H1 (cell line): ENCODE results near the gene KIAA1671. TPM values are rescaled to one million over a fixed set of nuclear protein-coding genes. Genes with fewer than 3 reads are reported as not detected.

Source experiments
- CTCF ChIA-PET: fragments of 300-600 bp; sonication (Branson Sonifier 250); formaldehyde crosslinking; loops from one replicate; lab custom pipeline; 2021; ENCODE audit not compliant: partially characterized antibody; lab: Charles Lee
- POLR2A ChIA-PET: fragments of 300-600 bp; sonication (Branson Sonifier 250); formaldehyde crosslinking; loops from one replicate; lab custom pipeline; 2021; ENCODE audit warnings: inconsistent platforms; ENCODE audit not compliant: partially characterized antibody; lab: Charles Lee
- DNase-seq, 2 experiments: peaks; one replicate each; pipeline versions ENCODE4 v3.0.0 to v3.0.0-alpha.2; 2010 to 2022; ENCODE audit warnings: low spot score in 2 of 2, low read depth in 1 of 2, mixed read lengths in 1 of 2
- FAIRE-seq: peaks from 2 replicates; lab custom pipeline; 2011; peaks lifted over from hg19 to GRCh38; lab: Jason Lieb, UNC
- H2AFZ ChIP-seq: 2 replicates; pipeline ENCODE4 v1.8.1; 2012; ENCODE audit warnings: low read length, inconsistent platforms
- H2AK5ac ChIP-seq: 2 replicates; pipeline ENCODE4 v1.6.1; 2013; ENCODE audit warnings: low read depth, low read length
- H2BK120ac ChIP-seq: replicated peaks from 2 replicates; pipeline ENCODE3; 2013; ENCODE audit warnings: low read depth, low read length, inconsistent platforms
- H2BK12ac ChIP-seq: 2 replicates; pipeline ENCODE4 v1.6.1; 2013; ENCODE audit warnings: low read depth, low read length
- H2BK15ac ChIP-seq: 2 replicates; pipeline ENCODE4 v1.6.1; 2013; ENCODE audit warnings: low read length
- H2BK20ac ChIP-seq: 2 replicates; pipeline ENCODE4 v1.6.1; 2013; ENCODE audit warnings: low read length
- H2BK5ac ChIP-seq: 2 replicates; pipeline ENCODE4 v1.6.1; 2013; ENCODE audit warnings: low read depth, low read length
- H3K14ac ChIP-seq: 2 replicates; pipeline ENCODE4 v1.6.1; 2013; ENCODE audit warnings: inconsistent platforms; ENCODE audit not compliant: insufficient read length
- H3K18ac ChIP-seq: 2 replicates; pipeline ENCODE4 v1.6.1; 2013; ENCODE audit warnings: low read length; ENCODE audit errors: extremely low read depth
- H3K23ac ChIP-seq: 2 replicates; pipeline ENCODE4 v1.6.1; 2013; ENCODE audit warnings: inconsistent platforms; ENCODE audit not compliant: insufficient read length
- H3K23me2 ChIP-seq: 2 replicates; pipeline ENCODE4 v1.6.1; 2013; ENCODE audit warnings: low read depth, low read length
- H3K27ac ChIP-seq: 2 replicates; pipeline ENCODE4 v1.6.1; 2011; ENCODE audit warnings: low read depth, low read length, inconsistent platforms
- H3K27me3 ChIP-seq, 4 experiments: replicated peaks in 1 of 4; 1 replicate in 1 of 4; 2 replicates in 3 of 4; pipeline versions ENCODE4 v1.6.1 to v1.8.1; 2011 to 2013; ENCODE audit warnings: low read length in 3 of 4, mild to moderate bottlenecking in 3 of 4, inconsistent platforms in 2 of 4, mixed read lengths in 2 of 4, moderate library complexity in 1 of 4; ENCODE audit not compliant: control insufficient read depth in 3 of 4, insufficient read depth in 3 of 4; ENCODE audit errors: extremely low read depth in 1 of 4
- H3K36me3 ChIP-seq, 4 experiments: 2 replicates each; pipeline versions ENCODE4 v1.6.1 to v1.8.1; 2011 to 2013; ENCODE audit warnings: mild to moderate bottlenecking in 4 of 4, low read length in 3 of 4, moderate library complexity in 2 of 4, control low read depth in 1 of 4, inconsistent platforms in 1 of 4; ENCODE audit not compliant: insufficient read depth in 4 of 4, control insufficient read depth in 2 of 4
- H3K4ac ChIP-seq: replicated peaks from 2 replicates; pipeline ENCODE3; 2013; ENCODE audit warnings: low read length, low read depth, mixed read lengths, inconsistent platforms; ENCODE audit not compliant: insufficient read length
- H3K4me1 ChIP-seq, 4 experiments: replicated peaks in 1 of 4; 1 replicate in 1 of 4; 2 replicates in 3 of 4; pipeline versions ENCODE4 v1.6.1 to v1.8.1; 2011 to 2013; ENCODE audit warnings: low read length in 3 of 4, inconsistent platforms in 2 of 4, mixed read lengths in 1 of 4; ENCODE audit not compliant: insufficient read depth in 4 of 4, control insufficient read depth in 3 of 4
- H3K4me2 ChIP-seq, 2 experiments: 2 replicates each; pipeline versions ENCODE4 v1.6.1 to v1.8.1; 2011 to 2013; ENCODE audit warnings: low read depth in 2 of 2, low read length in 2 of 2, control low read depth in 1 of 2, inconsistent platforms in 1 of 2, mild to moderate bottlenecking in 1 of 2; ENCODE audit not compliant: insufficient read depth in 1 of 2
- H3K4me3 ChIP-seq, 4 experiments: fragments of 200-600, 300-600 bp in 1 of 4; sonication (generic), shearing (Covaris generic), sonication (Bioruptor Twin) in 1 of 4; 2 replicates each; pipeline versions ENCODE4 v1.5.1 to v1.8.1; 2011 to 2016; ENCODE audit warnings: low read length in 4 of 4, low read depth in 3 of 4, control low read depth in 2 of 4, inconsistent platforms in 2 of 4, mild to moderate bottlenecking in 2 of 4, mixed read lengths in 1 of 4, moderate library complexity in 1 of 4; ENCODE audit not compliant: insufficient read depth in 2 of 4; ENCODE audit errors: extremely low read depth in 1 of 4
- H3K56ac ChIP-seq: replicated peaks from 2 replicates; pipeline ENCODE3; 2013; ENCODE audit warnings: low read depth, mild to moderate bottlenecking, mixed read lengths, low read length, inconsistent platforms; ENCODE audit not compliant: insufficient read length
- H3K79me1 ChIP-seq: 2 replicates; pipeline ENCODE4 v1.6.1; 2013; ENCODE audit warnings: low read depth, low read length, control low read depth
- H3K79me2 ChIP-seq, 2 experiments: 2 replicates each; pipeline versions ENCODE4 v1.6.1 to v1.8.1; 2012 to 2013; ENCODE audit warnings: low read length in 2 of 2, mild to moderate bottlenecking in 2 of 2, inconsistent platforms in 1 of 2; ENCODE audit not compliant: insufficient read depth in 2 of 2, control insufficient read depth in 1 of 2
- H3K9ac ChIP-seq, 4 experiments: replicated peaks in 1 of 4; 1 replicate in 1 of 4; 2 replicates in 3 of 4; pipeline versions ENCODE4 v1.6.1 to v1.8.1; 2011 to 2013; ENCODE audit warnings: low read depth in 3 of 4, low read length in 3 of 4, control low read depth in 2 of 4, mild to moderate bottlenecking in 2 of 4, moderate library complexity in 2 of 4, inconsistent platforms in 1 of 4; ENCODE audit errors: extremely low read depth in 1 of 4
- H3K9me3 ChIP-seq, 2 experiments: 2 replicates each; pipeline versions ENCODE4 v1.6.1 to v1.8.1; 2012 to 2013; ENCODE audit warnings: mild to moderate bottlenecking in 2 of 2, moderate library complexity in 2 of 2, control low read depth in 1 of 2, inconsistent platforms in 1 of 2, low read depth in 1 of 2, low read length in 1 of 2, mixed read lengths in 1 of 2; ENCODE audit not compliant: insufficient read depth in 2 of 2
- H4K20me1 ChIP-seq, 2 experiments: replicated peaks in 1 of 2; 2 replicates each; pipeline versions ENCODE3 to v1.8.1; 2011 to 2013; ENCODE audit warnings: inconsistent platforms in 2 of 2, low read length in 2 of 2, mild to moderate bottlenecking in 1 of 2; ENCODE audit not compliant: insufficient read depth in 2 of 2, control insufficient read depth in 1 of 2
- H4K5ac ChIP-seq: 2 replicates; pipeline ENCODE4 v1.6.1; 2013; ENCODE audit warnings: low read length, low read depth, mixed read lengths, inconsistent platforms; ENCODE audit not compliant: insufficient read length
- H4K8ac ChIP-seq: 2 replicates; pipeline ENCODE4 v1.8.0; 2013; ENCODE audit warnings: mild to moderate bottlenecking, moderate library complexity, low read length, inconsistent platforms; ENCODE audit not compliant: insufficient read depth; ENCODE audit errors: extremely low read depth
- H4K91ac ChIP-seq: replicated peaks from 2 replicates; pipeline ENCODE3; 2013; ENCODE audit warnings: low read length, mixed read lengths, inconsistent platforms; ENCODE audit not compliant: insufficient read length
- WGBS, 2 experiments: shearing (Covaris generic) in 1 of 2; methylation state at CpG; one replicate each; pipeline versions ENCODE4 v1.1.6 to v1.1.7; 2013 to 2015; ENCODE audit warnings: low lambda C conversion rate in 2 of 2, mixed read lengths in 2 of 2, inconsistent platforms in 1 of 2, low coverage in 1 of 2, missing lambda C conversion rate in 1 of 2; ENCODE audit not compliant: insufficient replicate concordance in 2 of 2, insufficient coverage in 1 of 2, insufficient read length in 1 of 2; ENCODE audit errors: extremely low coverage in 1 of 2, missing lambda C conversion rate in 1 of 2; 5-methylcytosine and 5-hydroxymethylcytosine counted together
- polyA plus RNA-seq, 7 experiments: library from polyadenylated mRNA; depleted of rRNA in 3 of 7; stranded (reverse) in 5 of 7; unstranded in 2 of 7; fragments of >200 nt in 5 of 7; fragments of 200-250 nt in 2 of 7; gene quantifications; 1 replicate in 5 of 7; 2 replicates in 1 of 7; 4 replicates in 1 of 7; pipeline versions ENCODE4 v1.2.1 to v1.2.3, GENCODE V29; 2011 to 2013; ENCODE audit warnings: missing spikeins in 2 of 7, mixed read lengths in 2 of 7
- total RNA-seq: library from RNA; stranded (reverse); fragmentation: NEBNext Ultra II Directional; extraction: Animal tissue kit (Norgen Biotek cat#: 25700); gene quantifications from 2 replicates; pipeline ENCODE4 v1.2.1, GENCODE V29; 2021

The KIAA1671 gene
- total and polyA plus RNA-seq, 2 of the 8 experiments (the other 6 are each of a cell fraction or from before 2014, with no cell fraction given): 6.4 to 23.9 TPM

GRCh38 chr22:25134028-25134427 is 181.5 kb downstream of the KIAA1671 start:
- no peak overlapping the region for H3K18ac ChIP-seq
- no peak for FAIRE-seq
- no peak overlapping the region for H3K23ac ChIP-seq
- CTCF ChIA-PET: interaction anchor here (0.7 to 1.2 kb wide), 3 partner anchors 16 to 54 kb away, joined by 3 read pairs; no protein-coding TSS in a partner anchor
- H2BK5ac ChIP-seq: no peak overlapping the region
- no peak overlapping the region for H3K14ac ChIP-seq
- no peak overlapping the region for H2BK20ac ChIP-seq
- no peaks in the 10 kb centered on the region for H3K27me3 ChIP-seq
- peaks cover 0 to 14% (median 5%) of the 10 kb centered on the region in 4 experiments; a peak in 6 of 7 replicates for H3K4me1 ChIP-seq
- no peak overlapping the region for H3K9ac ChIP-seq
- H4K5ac ChIP-seq: no peak overlapping the region
- H4K91ac ChIP-seq: no peak overlapping the region
- H3K36me3 ChIP-seq: no peaks in the 10 kb centered on the region
- H2BK12ac ChIP-seq: no peak overlapping the region
- H3K27ac ChIP-seq: no peak overlapping the region
- 90% methylated on average over 4 of the region's 4 CpGs; no CpG with 5 or more reads in 1 of the 2 experiments for WGBS, 2 experiments
- no peak for DNase-seq
- H3K4me3 ChIP-seq: no peak overlapping the region
- H3K56ac ChIP-seq: no peak overlapping the region
- H2BK120ac ChIP-seq: no peak overlapping the region
- no peak overlapping the region for H3K4ac ChIP-seq
- H3K9me3 ChIP-seq: no peaks in the 10 kb centered on the region
- H3K4me2 ChIP-seq: no peak overlapping the region
- peaks cover 2 to 10% of the 10 kb centered on the region in 2 experiments for H4K20me1 ChIP-seq
- no peak overlapping the region for H2AK5ac ChIP-seq
- peaks cover 2% of the 10 kb centered on the region; the same call in 1 of the 2 replicates for H3K79me1 ChIP-seq
- no peak overlapping the region for H2BK15ac ChIP-seq
- no peak overlapping the region for H2AFZ ChIP-seq
- no peak overlapping the region for H4K8ac ChIP-seq
- H3K23me2 ChIP-seq: no peaks in the 10 kb centered on the region
- no peaks in the 10 kb centered on the region; a peak in 1 of 4 replicates for H3K79me2 ChIP-seq
- POLR2A ChIA-PET: no interaction called here
